Gastroesophageal sphincter (tissue), 3 donors: Measurements from ENCODE around the gene LNX2.

Source experiments
- POLR2A ChIP-seq, 2 donors: fragments of 450-650 bp; IDR thresholded peaks; one replicate each; pipeline ENCODE4 v1.6.1; 2017; ENCODE audit warnings: antibody characterized with exemption in 2 of 2, mild to moderate bottlenecking in 2 of 2, moderate library complexity in 1 of 2
- TF ChIP-seq, protein P1 (sequence below), 4 experiments: fragments of 200-600 bp in 2 of 4; fragments of 450-650 bp in 2 of 4; sonication (generic) in 1 of 4; IDR thresholded peaks; one replicate each; pipeline ENCODE4 v1.5.1; 2017 to 2019; ENCODE audit warnings: antibody characterized with exemption in 4 of 4, mild to moderate bottlenecking in 2 of 4, moderate library complexity in 2 of 4

- TF ChIP-seq, protein P1, sequence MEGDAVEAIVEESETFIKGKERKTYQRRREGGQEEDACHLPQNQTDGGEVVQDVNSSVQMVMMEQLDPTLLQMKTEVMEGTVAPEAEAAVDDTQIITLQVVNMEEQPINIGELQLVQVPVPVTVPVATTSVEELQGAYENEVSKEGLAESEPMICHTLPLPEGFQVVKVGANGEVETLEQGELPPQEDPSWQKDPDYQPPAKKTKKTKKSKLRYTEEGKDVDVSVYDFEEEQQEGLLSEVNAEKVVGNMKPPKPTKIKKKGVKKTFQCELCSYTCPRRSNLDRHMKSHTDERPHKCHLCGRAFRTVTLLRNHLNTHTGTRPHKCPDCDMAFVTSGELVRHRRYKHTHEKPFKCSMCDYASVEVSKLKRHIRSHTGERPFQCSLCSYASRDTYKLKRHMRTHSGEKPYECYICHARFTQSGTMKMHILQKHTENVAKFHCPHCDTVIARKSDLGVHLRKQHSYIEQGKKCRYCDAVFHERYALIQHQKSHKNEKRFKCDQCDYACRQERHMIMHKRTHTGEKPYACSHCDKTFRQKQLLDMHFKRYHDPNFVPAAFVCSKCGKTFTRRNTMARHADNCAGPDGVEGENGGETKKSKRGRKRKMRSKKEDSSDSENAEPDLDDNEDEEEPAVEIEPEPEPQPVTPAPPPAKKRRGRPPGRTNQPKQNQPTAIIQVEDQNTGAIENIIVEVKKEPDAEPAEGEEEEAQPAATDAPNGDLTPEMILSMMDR (IDR thresholded peaks at IDR 0.05): no peak
- no peak for TF ChIP-seq POLR2A (IDR thresholded peaks at IDR 0.05)
Observed at GRCh38 chr13:27526516-27526915, 93.8 kb downstream of the LNX2 start.
